ENCODE results near the gene MEGF11.

Gene MEGF11

DNA sequence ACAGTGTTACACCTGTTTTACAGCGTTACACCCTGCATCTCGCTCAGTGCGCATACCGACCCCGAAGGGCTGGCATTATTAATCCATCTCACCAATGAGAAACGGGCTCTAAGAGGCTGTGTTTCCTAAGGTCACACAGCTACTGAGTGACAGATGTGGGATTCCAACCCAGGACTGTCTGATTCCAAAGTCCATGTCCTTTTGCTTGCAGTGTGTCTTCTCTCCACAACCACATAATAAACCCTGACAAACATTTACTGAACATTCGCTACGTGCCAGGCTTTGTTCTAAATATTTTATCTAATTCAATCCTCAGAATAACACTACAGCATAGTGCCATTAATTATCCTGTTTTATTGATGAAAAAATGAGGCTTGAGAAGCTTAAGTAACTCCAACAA, 305.2 kb downstream of the MEGF11 start:
- Histone ChIP-seq H3K36me3 (ENCODE audit: insufficient read depth, low read length) (no peaks in the 10 kb centered on the region), H3K4me3 (ENCODE audit: low read depth in 1 of 2, low read length in 2 of 2) (no peak overlapping the region), H3K4me1 (ENCODE audit: insufficient read depth, low read length) (no peaks in the 10 kb centered on the region), H3K27me3 (ENCODE audit: control insufficient read depth in 1 of 2, insufficient read depth in 2 of 2, low read length in 2 of 2) (no peaks in the 10 kb centered on the region), H3K27ac (ENCODE audit: low read depth, low read length) (no peak overlapping the region), H3K9me3 (ENCODE audit: low read length) (no peaks in the 10 kb centered on the region), H3K9ac (ENCODE audit: low read length) (no peak overlapping the region)

DNA sequence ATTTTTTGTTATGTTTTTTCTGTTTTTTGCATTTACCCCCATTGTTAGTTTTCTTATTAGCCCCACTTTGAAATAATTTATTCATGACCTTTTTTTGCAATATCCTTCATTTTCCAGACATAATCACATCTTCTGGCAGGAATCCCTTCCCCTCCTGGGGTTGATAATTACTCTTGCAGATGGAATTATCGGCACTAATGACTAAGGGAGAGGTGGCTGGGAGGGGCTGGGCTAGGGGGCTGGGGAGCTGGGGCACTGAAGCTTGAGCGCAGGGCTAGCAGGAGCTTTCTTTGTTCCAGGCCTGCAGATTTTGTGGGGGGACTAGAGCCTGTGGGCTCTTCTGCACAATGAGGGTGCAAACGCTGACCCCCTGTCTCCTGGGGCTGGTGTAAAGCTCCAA, 306.5 kb downstream of the MEGF11 start:
- no peak overlapping the region for H3K27ac ChIP-seq (ENCODE audit: low read depth, low read length)
- H3K9me3 ChIP-seq (ENCODE audit: low read length), result no peaks in the 10 kb centered on the region
- H3K4me1 ChIP-seq (ENCODE audit: insufficient read depth, low read length), result no peaks in the 10 kb centered on the region
- H3K27me3 ChIP-seq (ENCODE audit: control insufficient read depth in 1 of 2, insufficient read depth in 2 of 2, low read length in 2 of 2), result no peaks in the 10 kb centered on the region
- no peaks in the 10 kb centered on the region for H3K36me3 ChIP-seq (ENCODE audit: insufficient read depth, low read length)
- H3K4me3 ChIP-seq (ENCODE audit: low read depth in 1 of 2, low read length in 2 of 2), result no peak overlapping the region
- H3K9ac ChIP-seq (ENCODE audit: low read length), result no peak overlapping the region

DNA sequence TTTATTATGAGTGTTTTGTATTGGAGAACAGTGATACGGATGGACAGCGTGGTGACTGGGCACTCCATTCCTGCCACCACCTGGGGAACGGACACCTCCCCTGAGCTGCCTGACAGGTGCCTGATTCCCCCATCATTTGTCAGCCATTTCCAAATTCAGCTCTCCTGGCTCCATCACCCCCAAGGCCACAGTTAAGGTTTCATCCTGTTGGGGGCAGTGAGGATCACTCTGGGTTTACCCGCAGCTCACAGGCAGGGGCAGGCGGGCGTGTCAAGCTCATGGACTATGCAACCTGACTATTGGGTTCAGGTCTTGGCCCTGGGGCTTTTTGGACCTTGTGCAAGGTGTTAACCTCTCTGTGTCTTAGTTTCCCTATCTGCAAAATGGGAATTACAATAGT, 307.9 kb downstream of the MEGF11 start:
- Histone ChIP-seq H3K9me3 (ENCODE audit: low read length) (no peaks in the 10 kb centered on the region), H3K27ac (ENCODE audit: low read depth, low read length) (no peak overlapping the region), H3K4me1 (ENCODE audit: insufficient read depth, low read length) (no peaks in the 10 kb centered on the region), H3K9ac (ENCODE audit: low read length) (no peak overlapping the region), H3K4me3 (ENCODE audit: low read depth in 1 of 2, low read length in 2 of 2) (no peak overlapping the region), H3K27me3 (ENCODE audit: control insufficient read depth in 1 of 2, insufficient read depth in 2 of 2, low read length in 2 of 2) (no peaks in the 10 kb centered on the region), H3K36me3 (ENCODE audit: insufficient read depth, low read length) (no peaks in the 10 kb centered on the region)

DNA sequence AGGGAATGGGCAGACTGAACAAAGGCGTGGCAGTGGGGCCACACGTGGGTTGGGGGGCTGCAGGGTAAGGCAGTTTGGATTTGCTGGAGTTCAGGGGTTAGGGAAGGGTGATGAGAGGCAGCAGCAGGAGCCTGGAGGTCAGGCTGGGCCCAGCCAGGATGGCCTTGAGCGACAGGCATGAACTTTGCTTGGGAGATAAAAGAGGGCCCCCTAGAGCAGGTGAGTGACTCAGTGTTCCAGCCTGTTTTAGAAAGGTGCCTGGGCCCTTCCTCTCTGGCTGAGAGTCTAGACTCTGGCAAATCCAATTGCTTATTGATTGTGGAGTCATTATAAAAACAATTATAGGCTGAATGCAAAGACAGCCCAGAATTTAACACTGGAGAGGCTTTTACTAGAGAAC, 309.1 kb downstream of the MEGF11 start:
- no peak overlapping the region for H3K27ac ChIP-seq (ENCODE audit: low read depth, low read length)
- H3K27me3 ChIP-seq (ENCODE audit: control insufficient read depth in 1 of 2, insufficient read depth in 2 of 2, low read length in 2 of 2), result no peaks in the 10 kb centered on the region
- H3K9me3 ChIP-seq (ENCODE audit: low read length), result no peaks in the 10 kb centered on the region
- H3K36me3 ChIP-seq (ENCODE audit: insufficient read depth, low read length), result no peaks in the 10 kb centered on the region
- H3K9ac ChIP-seq (ENCODE audit: low read length), result no peak overlapping the region
- no peak overlapping the region for H3K4me3 ChIP-seq (ENCODE audit: low read depth in 1 of 2, low read length in 2 of 2)
- no peaks in the 10 kb centered on the region for H3K4me1 ChIP-seq (ENCODE audit: insufficient read depth, low read length)

DNA sequence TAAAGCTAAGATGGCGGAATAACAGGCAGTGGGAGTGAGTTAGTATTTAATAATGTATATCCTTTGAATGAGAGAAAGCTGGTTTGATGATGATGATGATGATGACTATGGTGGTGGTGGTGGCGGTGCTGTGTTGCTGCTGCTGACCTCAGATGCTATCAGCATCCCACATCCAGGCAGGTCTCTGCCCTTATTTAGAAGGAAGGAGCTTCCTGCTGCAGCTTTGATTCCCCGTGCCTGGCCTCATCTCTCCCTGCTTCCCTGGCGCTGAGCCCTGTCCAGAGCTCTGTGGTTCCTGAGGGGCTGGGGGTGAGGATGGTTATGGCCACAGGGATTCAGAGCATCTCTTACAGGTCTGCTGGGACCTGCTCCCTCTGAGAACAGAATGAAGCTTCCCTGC, 311.1 kb downstream of the MEGF11 start:
- H3K9me3 ChIP-seq (ENCODE audit: low read length), result no peaks in the 10 kb centered on the region
- H3K27me3 ChIP-seq (ENCODE audit: control insufficient read depth in 1 of 2, insufficient read depth in 2 of 2, low read length in 2 of 2), result no peaks in the 10 kb centered on the region
- no peak overlapping the region for H3K9ac ChIP-seq (ENCODE audit: low read length)
- H3K4me1 ChIP-seq (ENCODE audit: insufficient read depth, low read length), result no peaks in the 10 kb centered on the region
- no peaks in the 10 kb centered on the region for H3K36me3 ChIP-seq (ENCODE audit: insufficient read depth, low read length)
- no peak overlapping the region for H3K27ac ChIP-seq (ENCODE audit: low read depth, low read length)
- H3K4me3 ChIP-seq (ENCODE audit: low read depth in 1 of 2, low read length in 2 of 2), result no peak overlapping the region

DNA sequence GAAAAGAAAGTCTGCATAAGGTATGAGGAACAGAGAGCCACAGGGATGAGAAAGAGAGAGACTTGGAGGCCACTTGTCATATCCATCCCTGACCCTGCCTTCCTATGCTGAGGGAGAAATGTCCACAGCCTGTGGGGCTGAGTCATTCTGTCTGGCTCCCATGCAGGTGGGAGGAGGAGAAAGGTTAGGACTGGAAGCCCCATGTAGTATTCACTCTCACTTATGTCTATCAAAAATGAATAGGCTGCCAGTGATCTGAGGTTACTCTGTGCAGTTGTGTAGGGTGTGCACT, 313.0 kb downstream of the MEGF11 start:
- no peaks in the 10 kb centered on the region for H3K27me3 ChIP-seq (ENCODE audit: control insufficient read depth in 1 of 2, insufficient read depth in 2 of 2, low read length in 2 of 2)
- H3K27ac ChIP-seq (ENCODE audit: low read depth, low read length), result no peak overlapping the region
- no peaks in the 10 kb centered on the region for H3K36me3 ChIP-seq (ENCODE audit: insufficient read depth, low read length)
- H3K4me1 ChIP-seq (ENCODE audit: insufficient read depth, low read length), result no peaks in the 10 kb centered on the region
- no peak overlapping the region for H3K9ac ChIP-seq (ENCODE audit: low read length)
- no peak overlapping the region for H3K4me3 ChIP-seq (ENCODE audit: low read depth in 1 of 2, low read length in 2 of 2)
- H3K9me3 ChIP-seq (ENCODE audit: low read length), result no peaks in the 10 kb centered on the region

DNA sequence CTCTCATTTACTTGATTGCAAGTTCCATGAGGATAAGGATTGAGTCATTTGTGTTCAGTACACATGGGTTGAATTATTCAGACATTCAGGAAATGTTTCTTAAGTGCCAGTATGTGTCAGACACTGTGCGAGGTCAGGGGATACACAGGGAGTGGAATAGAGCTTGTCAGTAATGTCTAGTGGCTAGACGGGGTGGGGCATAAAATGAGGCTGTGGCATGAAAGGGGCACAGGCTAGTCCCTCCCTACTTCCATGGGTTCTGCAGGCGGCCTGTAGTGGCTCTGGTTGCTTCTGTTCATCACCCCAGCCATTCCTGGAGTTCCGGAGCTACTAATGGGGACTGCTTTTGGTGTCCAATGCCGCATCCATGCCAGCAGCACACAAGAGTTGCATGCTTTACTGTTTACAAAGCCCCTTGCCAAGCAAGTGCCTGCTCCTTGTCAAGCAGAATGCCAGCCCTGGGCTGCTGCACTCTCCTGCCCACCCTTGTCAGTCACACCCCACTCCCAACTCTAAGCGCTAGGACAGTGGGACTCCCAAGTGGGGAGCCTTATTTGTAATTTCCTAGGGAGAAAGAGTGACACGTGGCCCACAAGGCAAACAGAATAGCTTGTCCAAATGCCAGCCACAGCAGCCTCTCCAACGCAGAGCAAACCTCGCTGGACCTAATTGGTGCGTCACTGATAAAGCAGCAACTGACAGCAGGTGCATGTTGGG, 313.5 kb downstream of the MEGF11 start:
- no peak overlapping the region for H3K27ac ChIP-seq (ENCODE audit: low read depth, low read length)

DNA sequence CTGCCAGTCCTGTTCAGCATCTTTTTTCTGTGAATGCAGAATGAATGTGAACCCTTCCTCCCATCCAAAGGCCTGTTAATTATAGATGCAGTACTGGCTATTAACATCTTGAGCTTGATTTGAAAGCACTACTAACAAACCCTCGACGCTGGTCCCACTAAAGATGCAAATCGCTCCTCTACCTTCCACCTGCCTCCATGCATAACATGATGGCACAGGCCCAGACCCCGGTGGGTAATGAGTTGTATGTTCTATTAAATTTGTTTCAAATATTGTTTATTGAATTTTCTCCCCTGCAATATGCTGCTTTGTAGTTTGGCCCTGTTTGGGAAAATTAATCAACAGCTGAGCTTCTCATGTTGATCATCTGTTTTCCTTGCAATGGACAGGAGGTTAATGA, 314.9 kb downstream of the MEGF11 start:
- no peak overlapping the region for H3K9ac ChIP-seq (ENCODE audit: low read length)
- no peaks in the 10 kb centered on the region for H3K27me3 ChIP-seq (ENCODE audit: control insufficient read depth in 1 of 2, insufficient read depth in 2 of 2, low read length in 2 of 2)
- no peaks in the 10 kb centered on the region for H3K36me3 ChIP-seq (ENCODE audit: insufficient read depth, low read length)
- no peaks in the 10 kb centered on the region for H3K9me3 ChIP-seq (ENCODE audit: low read length)
- H3K4me1 ChIP-seq (ENCODE audit: insufficient read depth, low read length), result no peaks in the 10 kb centered on the region
- H3K27ac ChIP-seq (ENCODE audit: low read depth, low read length), result no peak overlapping the region
- H3K4me3 ChIP-seq (ENCODE audit: low read depth in 1 of 2, low read length in 2 of 2), result no peak overlapping the region

More for the DNA sequence above, 313.5 kb downstream of the MEGF11 start:
- Histone ChIP-seq H3K27me3 (ENCODE audit: control insufficient read depth in 1 of 2, insufficient read depth in 2 of 2, low read length in 2 of 2) (no peaks in the 10 kb centered on the region), H3K9ac (ENCODE audit: low read length) (no peak overlapping the region), H3K4me3 (ENCODE audit: low read depth in 1 of 2, low read length in 2 of 2) (no peak overlapping the region), H3K9me3 (ENCODE audit: low read length) (no peaks in the 10 kb centered on the region), H3K4me1 (ENCODE audit: insufficient read depth, low read length) (no peaks in the 10 kb centered on the region), H3K36me3 (ENCODE audit: insufficient read depth, low read length) (no peaks in the 10 kb centered on the region)

DNA sequence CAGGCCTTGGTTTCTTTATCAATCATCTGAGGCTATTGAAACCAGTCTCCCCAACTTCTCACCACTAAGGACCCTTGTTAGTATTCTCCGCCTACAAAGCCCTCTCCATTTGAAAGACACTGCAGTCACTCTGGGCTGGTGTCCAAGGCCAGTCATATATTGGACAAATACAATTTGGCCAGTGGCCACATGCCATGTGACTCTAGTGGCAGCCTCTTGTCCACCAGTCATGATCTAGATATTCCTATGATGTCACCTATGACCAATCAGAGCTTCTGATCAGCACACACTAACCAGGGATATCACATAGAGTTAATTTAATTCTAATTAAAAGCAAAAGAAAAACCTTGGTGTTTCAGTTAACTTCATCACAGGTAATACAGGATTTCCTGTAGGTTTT, 316.1 kb downstream of the MEGF11 start:
- Histone ChIP-seq H3K27ac (ENCODE audit: low read depth, low read length) (no peak overlapping the region), H3K4me1 (ENCODE audit: insufficient read depth, low read length) (no peaks in the 10 kb centered on the region), H3K9me3 (ENCODE audit: low read length) (no peaks in the 10 kb centered on the region)

DNA sequence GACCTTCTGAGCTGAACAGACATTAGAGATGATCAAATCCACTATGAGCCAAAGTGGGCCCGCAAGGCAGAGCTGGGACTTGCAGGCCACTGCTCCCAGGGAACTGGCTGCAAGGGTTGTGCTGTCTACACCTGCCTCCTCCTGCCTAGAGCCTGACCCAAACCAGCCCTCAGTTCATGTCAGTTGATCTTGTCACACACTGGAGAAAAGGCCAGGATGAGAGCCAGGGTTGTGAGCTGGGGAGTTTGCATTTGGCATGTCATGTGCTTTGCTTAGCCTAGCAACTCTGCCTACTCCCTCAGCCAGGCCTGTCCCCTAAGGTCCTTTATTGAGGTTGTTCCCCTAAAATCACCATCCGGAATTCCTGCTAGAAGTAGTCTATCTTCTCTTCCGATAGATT, 316.5 kb downstream of the MEGF11 start:
- H3K9me3 ChIP-seq (ENCODE audit: low read length), result no peaks in the 10 kb centered on the region
- no peaks in the 10 kb centered on the region for H3K36me3 ChIP-seq (ENCODE audit: insufficient read depth, low read length)
- no peaks in the 10 kb centered on the region for H3K27me3 ChIP-seq (ENCODE audit: control insufficient read depth in 1 of 2, insufficient read depth in 2 of 2, low read length in 2 of 2)
- no peaks in the 10 kb centered on the region for H3K4me1 ChIP-seq (ENCODE audit: insufficient read depth, low read length)
- H3K4me3 ChIP-seq (ENCODE audit: low read depth in 1 of 2, low read length in 2 of 2), result no peak overlapping the region
- no peak overlapping the region for H3K9ac ChIP-seq (ENCODE audit: low read length)
- H3K27ac ChIP-seq (ENCODE audit: low read depth, low read length), result no peak overlapping the region

More for the DNA sequence above, 316.1 kb downstream of the MEGF11 start:
- Histone ChIP-seq H3K27me3 (ENCODE audit: control insufficient read depth in 1 of 2, insufficient read depth in 2 of 2, low read length in 2 of 2) (no peaks in the 10 kb centered on the region), H3K4me3 (ENCODE audit: low read depth in 1 of 2, low read length in 2 of 2) (no peak overlapping the region), H3K9ac (ENCODE audit: low read length) (no peak overlapping the region), H3K36me3 (ENCODE audit: insufficient read depth, low read length) (no peaks in the 10 kb centered on the region)

DNA sequence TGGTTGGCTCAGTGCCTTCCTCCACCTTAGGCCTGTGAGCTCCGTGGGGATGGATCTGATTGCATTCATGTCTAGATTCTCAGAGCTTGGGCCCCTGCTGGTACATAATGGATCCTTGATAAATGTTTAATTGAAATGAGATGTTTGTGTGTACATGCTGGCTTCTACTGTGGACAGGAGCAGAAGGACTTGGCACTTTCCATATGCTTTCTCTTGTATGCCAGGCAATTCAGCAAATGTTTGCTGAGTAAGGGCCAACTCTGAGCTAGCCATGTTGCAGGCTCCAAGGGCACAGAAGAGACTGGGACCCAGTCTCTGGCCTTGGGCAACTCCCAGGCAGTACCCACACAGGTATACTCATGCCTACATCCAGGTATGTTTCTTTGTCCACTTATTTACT, 317.3 kb downstream of the MEGF11 start:
- Histone ChIP-seq H3K27me3 (ENCODE audit: control insufficient read depth in 1 of 2, insufficient read depth in 2 of 2, low read length in 2 of 2) (no peaks in the 10 kb centered on the region), H3K4me1 (ENCODE audit: insufficient read depth, low read length) (no peaks in the 10 kb centered on the region), H3K9me3 (ENCODE audit: low read length) (no peaks in the 10 kb centered on the region), H3K4me3 (ENCODE audit: low read depth in 1 of 2, low read length in 2 of 2) (no peak overlapping the region), H3K9ac (ENCODE audit: low read length) (no peak overlapping the region), H3K36me3 (ENCODE audit: insufficient read depth, low read length) (no peaks in the 10 kb centered on the region), H3K27ac (ENCODE audit: low read depth, low read length) (no peak overlapping the region)

DNA sequence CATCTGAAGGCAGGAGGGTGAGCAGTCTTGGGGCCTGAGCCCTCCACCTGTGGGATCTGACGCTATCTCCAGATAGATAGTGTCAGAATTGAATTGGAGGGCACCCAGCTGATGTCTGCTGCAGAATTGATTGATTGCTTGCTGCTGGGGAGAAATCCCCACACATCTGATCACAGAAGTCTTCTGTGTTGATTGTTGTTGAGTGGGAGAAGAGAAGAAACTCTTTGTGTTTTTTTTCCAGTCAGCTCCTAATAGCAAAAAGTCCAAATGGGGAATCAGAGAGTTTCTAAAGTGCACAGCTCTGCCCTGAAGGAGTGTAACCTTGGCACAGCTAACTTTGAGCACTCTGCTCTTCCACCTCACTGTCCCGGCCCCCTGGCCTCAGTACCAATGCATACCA, 318.2 kb downstream of the MEGF11 start:
- H3K4me3 ChIP-seq (ENCODE audit: low read depth in 1 of 2, low read length in 2 of 2), result no peak overlapping the region

More for the DNA sequence above, 318.2 kb downstream of the MEGF11 start:
- no peak overlapping the region for H3K9ac ChIP-seq (ENCODE audit: low read length)
- no peaks in the 10 kb centered on the region for H3K4me1 ChIP-seq (ENCODE audit: insufficient read depth, low read length)
- H3K9me3 ChIP-seq (ENCODE audit: low read length), result no peaks in the 10 kb centered on the region
- H3K27me3 ChIP-seq (ENCODE audit: control insufficient read depth in 1 of 2, insufficient read depth in 2 of 2, low read length in 2 of 2), result no peaks in the 10 kb centered on the region
- no peak overlapping the region for H3K27ac ChIP-seq (ENCODE audit: low read depth, low read length)
- H3K36me3 ChIP-seq (ENCODE audit: insufficient read depth, low read length), result no peaks in the 10 kb centered on the region

Measured in muscle layer of colon (tissue), 2 donors.